CD8-positive, alpha-beta memory T cell (primary cell): ENCODE results near the gene SPRED2. TPM values are rescaled to one million over a fixed set of nuclear protein-coding genes. Genes with fewer than 3 reads are reported as not detected.
A peak's percentile ranks its signal among the peaks of the same experiment; 100 is the strongest.

ENCODE experiments used
- CTCF ChIA-PET: fragments of 350-600 bp; sonication (Branson Sonifier 250); formaldehyde crosslinking; loops from one replicate; lab custom pipeline; 2021; ENCODE audit warnings: antibody characterized with exemption; lab: Charles Lee
- POLR2A ChIA-PET: fragments of 350-600 bp; sonication (Branson Sonifier 250); formaldehyde crosslinking; loops from one replicate; lab custom pipeline; 2021; ENCODE audit warnings: antibody characterized with exemption; lab: Charles Lee
- DNase-seq, 5 donors: peaks; one replicate each; pipeline versions ENCODE4 v3.0.0 to v3.0.0-alpha.2; 2020 to 2022; ENCODE audit warnings: mixed read lengths in 1 of 5
- H3K27ac ChIP-seq: one replicate; pipeline ENCODE4 v1.7.0; 2013; ENCODE audit warnings: low read depth, mild to moderate bottlenecking, low read length, moderate library complexity
- H3K27me3 ChIP-seq: 2 replicates; pipeline ENCODE4 v1.7.0; 2013; ENCODE audit warnings: low read length, mild to moderate bottlenecking; ENCODE audit not compliant: insufficient read depth, poor library complexity, severe bottlenecking
- H3K36me3 ChIP-seq: 2 replicates; pipeline ENCODE4 v1.7.0; 2013; ENCODE audit warnings: mild to moderate bottlenecking, low read length, moderate library complexity; ENCODE audit not compliant: insufficient read depth
- H3K4me1 ChIP-seq: 2 replicates; pipeline ENCODE4 v1.7.0; 2013; ENCODE audit warnings: mild to moderate bottlenecking, low read length, moderate library complexity; ENCODE audit not compliant: insufficient read depth
- H3K4me3 ChIP-seq: 2 replicates; pipeline ENCODE4 v1.7.0; 2013; ENCODE audit warnings: mild to moderate bottlenecking, low read length
- H3K9me3 ChIP-seq: 2 replicates; pipeline ENCODE4 v1.7.0; 2013; ENCODE audit warnings: mild to moderate bottlenecking, low read length
- H3K27ac Mint-ChIP-seq, 8 donors: one replicate each; pipeline ENCODE4 v1.8.0; 2020 to 2021; ENCODE audit warnings: mixed read lengths in 8 of 8, mild to moderate bottlenecking in 6 of 8, inconsistent platforms in 3 of 8, moderate library complexity in 3 of 8
- H3K27me3 Mint-ChIP-seq, 2 donors: one replicate each; pipeline ENCODE4 v1.8.0; 2020 to 2021; ENCODE audit warnings: mixed read lengths in 2 of 2, mild to moderate bottlenecking in 1 of 2, moderate library complexity in 1 of 2
- H3K36me3 Mint-ChIP-seq, 3 donors: one replicate each; pipeline ENCODE4 v1.8.0; 2020 to 2021; ENCODE audit warnings: mixed read lengths in 3 of 3, inconsistent platforms in 1 of 3, mild to moderate bottlenecking in 1 of 3
- H3K4me1 Mint-ChIP-seq, 3 donors: one replicate each; pipeline ENCODE4 v1.8.0; 2020 to 2021; ENCODE audit warnings: mixed read lengths in 3 of 3, inconsistent platforms in 1 of 3, mild to moderate bottlenecking in 1 of 3
- H3K4me3 Mint-ChIP-seq, 7 donors: one replicate each; pipeline ENCODE4 v1.8.0; 2020 to 2021; ENCODE audit warnings: mixed read lengths in 7 of 7, mild to moderate bottlenecking in 6 of 7, moderate library complexity in 4 of 7, inconsistent platforms in 2 of 7
- H3K9me3 Mint-ChIP-seq, 5 donors: one replicate each; pipeline ENCODE4 v1.8.0; 2020 to 2022; ENCODE audit warnings: mixed read lengths in 5 of 5, mild to moderate bottlenecking in 3 of 5, moderate library complexity in 2 of 5, inconsistent platforms in 1 of 5
- polyA plus RNA-seq: library from polyadenylated mRNA; unstranded; fragments of 300-500 nt; fragmentation: Illumina TruSeq; gene quantifications from one replicate; pipeline ENCODE4 v1.2.3, GENCODE V29; 2021
- total RNA-seq, 2 experiments: library from RNA; stranded (reverse); gene quantifications; one replicate each; pipeline ENCODE4 v1.2.3, GENCODE V29; 2021

Gene SPRED2
- total and polyA plus RNA-seq, 3 experiments from 2014 or later: 1.3 to 4.0 (median 3.0) TPM

DNA sequence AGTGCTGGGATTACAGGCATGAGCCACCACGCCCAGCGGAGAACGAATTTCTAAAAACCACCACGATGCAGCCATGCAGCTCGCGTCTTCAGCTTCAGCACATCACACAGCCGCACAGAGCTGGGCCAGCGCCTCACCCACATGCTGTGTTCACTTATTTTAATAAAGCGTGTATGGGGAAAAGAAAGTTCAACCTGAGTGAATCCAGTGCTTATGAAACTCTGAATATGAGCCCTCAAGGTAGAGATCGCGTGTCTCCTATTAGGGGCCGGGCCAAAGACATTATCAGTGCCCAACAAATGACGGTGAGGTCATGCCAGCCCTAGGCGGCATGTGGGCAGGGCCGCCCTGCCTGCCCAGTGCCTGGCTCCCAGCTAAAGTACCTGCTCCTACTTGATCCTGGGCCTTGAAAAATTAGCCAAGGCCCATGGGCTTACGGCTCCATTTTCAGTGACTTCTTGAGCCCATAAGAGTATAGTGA lies 44.3 kb downstream of the SPRED2 start:
- Histone ChIP-seq H3K9me3 (no peaks in the 10 kb centered on the region), H3K27ac (no peak overlapping the region), H3K4me1 (peaks cover 3% of the 10 kb centered on the region), H3K4me3 (no peak overlapping the region), H3K36me3 (no peaks in the 10 kb centered on the region), H3K27me3 (no peaks in the 10 kb centered on the region)
- peaks cover 4 to 5% of the 10 kb centered on the region in 2 donors for H3K27me3 Mint-ChIP-seq
- H3K9me3 Mint-ChIP-seq: no peaks in the 10 kb centered on the region
- peak overlapping the region in 1 of 8 donors; percentile 57 for H3K27ac Mint-ChIP-seq
- no peak for DNase-seq
- CTCF ChIA-PET: no interaction called here
- no peaks in the 10 kb centered on the region for H3K36me3 Mint-ChIP-seq
- POLR2A ChIA-PET: no interaction called here
- H3K4me3 Mint-ChIP-seq: no peak overlapping the region
- H3K4me1 Mint-ChIP-seq: peaks cover under 1 to 10% (median 7%) of the 10 kb centered on the region in 3 donors

- Histone ChIP-seq H3K36me3 (no peaks in the 10 kb centered on the region), H3K9me3 (no peaks in the 10 kb centered on the region), H3K27ac (no peak overlapping the region), H3K4me1 (peaks cover 14% of the 10 kb centered on the region), H3K27me3 (no peaks in the 10 kb centered on the region), H3K4me3 (no peak overlapping the region)
- CTCF ChIA-PET: no interaction called here
- no peaks in the 10 kb centered on the region for H3K36me3 Mint-ChIP-seq
- DNase-seq: no peak
- POLR2A ChIA-PET: interaction anchor here (0.6 kb wide), 1 partner anchor 442 kb away, joined by 3 read pairs; no protein-coding TSS in a partner anchor
- no peak overlapping the region for H3K27ac Mint-ChIP-seq
- H3K27me3 Mint-ChIP-seq: peaks cover 2 to 4% of the 10 kb centered on the region in 2 donors
- peaks cover 12 to 21% (median 18%) of the 10 kb centered on the region in 3 donors for H3K4me1 Mint-ChIP-seq
- H3K9me3 Mint-ChIP-seq: no peaks in the 10 kb centered on the region
- no peak overlapping the region for H3K4me3 Mint-ChIP-seq
Measured at GRCh38 chr2:65386989-65387388, 45.4 kb downstream of the SPRED2 start.

- Mint-ChIP-seq H3K27me3 (peaks cover 2 to 4% of the 10 kb centered on the region in 2 donors), H3K36me3 (no peaks in the 10 kb centered on the region)
- CTCF ChIA-PET: no interaction called here
Measured at GRCh38 chr2:65386344-65386743, 46.1 kb downstream of the SPRED2 start.

DNA sequence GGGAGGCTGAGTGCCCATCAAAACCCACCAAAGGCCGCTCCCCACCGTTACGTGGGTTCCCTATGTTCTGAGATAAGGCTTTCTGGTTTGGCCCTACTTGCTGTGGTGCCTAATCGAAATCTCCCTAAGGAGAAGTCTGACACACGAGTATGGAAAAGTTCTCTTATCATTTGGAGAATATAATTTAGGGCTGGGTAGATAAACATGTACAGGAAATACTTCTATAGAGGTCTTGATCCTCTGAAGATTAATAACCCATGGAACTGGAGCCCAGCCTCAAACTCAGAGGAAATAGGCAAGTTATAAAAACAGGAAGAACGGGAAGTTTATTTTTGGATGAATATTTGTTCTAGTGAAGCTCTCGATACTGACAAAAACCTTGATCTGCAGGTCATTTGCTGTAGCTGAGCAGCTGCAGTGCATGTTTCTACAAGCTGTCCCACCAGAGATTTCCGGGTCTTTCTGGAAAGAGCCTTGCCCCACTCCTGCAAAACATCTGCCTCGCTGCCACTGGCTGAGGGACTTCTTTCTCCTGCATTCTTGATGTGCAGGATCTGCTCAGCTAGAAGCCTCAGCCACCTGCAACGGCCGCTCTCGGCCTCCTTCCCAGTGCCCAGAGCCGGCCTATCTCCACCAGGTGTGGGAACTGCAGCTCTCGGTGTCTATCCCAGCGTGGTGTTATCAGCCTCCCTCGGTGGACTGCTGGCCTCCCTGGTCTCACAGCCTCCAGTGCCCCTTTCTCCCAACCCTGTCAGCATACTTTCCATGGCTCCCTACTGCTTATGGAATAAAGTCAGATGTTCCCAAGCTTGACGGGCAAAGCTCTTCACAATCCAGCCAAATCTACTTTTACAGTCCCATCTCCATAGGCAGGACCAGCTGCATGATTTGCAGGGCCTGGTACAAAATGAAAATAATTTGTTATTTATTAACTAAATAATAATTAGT lies 48.6 kb downstream of the SPRED2 start:
- H3K27me3 Mint-ChIP-seq: peaks cover 2 to 4% of the 10 kb centered on the region in 2 donors
- no peak for DNase-seq
- Histone ChIP-seq H3K27ac (peak overlapping the region; percentile 1), H3K36me3 (no peaks in the 10 kb centered on the region), H3K9me3 (no peaks in the 10 kb centered on the region), H3K4me3 (no peak overlapping the region), H3K27me3 (no peaks in the 10 kb centered on the region), H3K4me1 (peaks cover 21% of the 10 kb centered on the region)
- no peaks in the 10 kb centered on the region for H3K36me3 Mint-ChIP-seq
- H3K27ac Mint-ChIP-seq: peak overlapping the region in 3 of 8 donors; percentile 32 to 81 (median 77)
- H3K4me3 Mint-ChIP-seq: no peak overlapping the region
- ChIA-PET POLR2A (no interaction called here), CTCF (interaction anchor here (1.3 kb wide), 1 partner anchor 52 kb away, joined by 3 read pairs; no protein-coding TSS in a partner anchor)
- H3K4me1 Mint-ChIP-seq: peaks cover 18 to 28% (median 22%) of the 10 kb centered on the region in 3 donors
- no peaks in the 10 kb centered on the region for H3K9me3 Mint-ChIP-seq

More at GRCh38 chr2:65386344-65386743, 46.1 kb downstream of the SPRED2 start:
- H3K27ac Mint-ChIP-seq: no peak overlapping the region
- peaks cover 21% of the 10 kb centered on the region for H3K4me1 ChIP-seq
- DNase-seq: no peak
- H3K36me3 ChIP-seq: no peaks in the 10 kb centered on the region
- no peak overlapping the region for H3K27ac ChIP-seq
- no peaks in the 10 kb centered on the region for H3K9me3 Mint-ChIP-seq
- H3K4me3 Mint-ChIP-seq: no peak overlapping the region
- POLR2A ChIA-PET: interaction anchor here (0.6 kb wide), 1 partner anchor 442 kb away, joined by 3 read pairs; no protein-coding TSS in a partner anchor
- H3K4me3 ChIP-seq: no peak overlapping the region
- no peaks in the 10 kb centered on the region for H3K9me3 ChIP-seq
- no peaks in the 10 kb centered on the region for H3K27me3 ChIP-seq
- H3K4me1 Mint-ChIP-seq: peaks cover 18 to 28% (median 22%) of the 10 kb centered on the region in 3 donors

- Mint-ChIP-seq H3K9me3 (no peaks in the 10 kb centered on the region), H3K36me3 (no peaks in the 10 kb centered on the region), H3K4me3 (peak overlapping the region in 6 of 7 donors; percentile 60 to 77 (median 66)), H3K27me3 (peaks cover 0 to 2% of the 10 kb centered on the region in 2 donors), H3K4me1 (peaks cover 18 to 28% (median 22%) of the 10 kb centered on the region in 3 donors), H3K27ac (peak overlapping the region in 7 of 8 donors; percentile 19 to 81 (median 43))
- H3K36me3 ChIP-seq: no peaks in the 10 kb centered on the region
- H3K27me3 ChIP-seq: no peaks in the 10 kb centered on the region
- CTCF ChIA-PET: interaction anchor here (1.3 to 1.6 kb wide), 2 partner anchors 11 to 53 kb away, joined by 3 to 5 read pairs; no protein-coding TSS in a partner anchor
- peak overlapping the region; percentile 1 for H3K27ac ChIP-seq
- H3K4me3 ChIP-seq: no peak overlapping the region
- no peaks in the 10 kb centered on the region for H3K9me3 ChIP-seq
- peak; percentile 38 to 81 (median 74) for DNase-seq
- H3K4me1 ChIP-seq: peaks cover 21% of the 10 kb centered on the region
- POLR2A ChIA-PET: no interaction called here
Measured at GRCh38 chr2:65382776-65383357, 49.5 kb downstream of the SPRED2 start.

DNA sequence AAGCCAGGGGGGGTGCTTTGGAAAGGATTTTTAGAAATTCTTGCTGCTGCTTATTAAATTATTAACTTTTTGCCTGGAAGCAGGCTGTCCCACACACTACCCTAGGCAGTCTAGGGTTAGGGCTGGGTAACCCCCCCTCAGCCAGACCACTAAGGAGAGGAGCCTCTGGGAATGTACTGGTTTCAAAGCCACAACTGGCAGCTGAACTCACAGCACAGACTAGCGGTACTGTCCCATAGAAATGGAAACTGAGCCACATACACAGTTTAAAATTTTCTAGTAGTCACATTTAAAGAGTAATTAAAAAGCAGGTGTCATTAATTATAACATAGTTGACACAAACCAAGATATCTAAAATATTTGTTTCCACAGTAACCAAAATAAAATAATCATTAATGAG lies 50.1 kb downstream of the SPRED2 start:
- Mint-ChIP-seq H3K36me3 (no peaks in the 10 kb centered on the region), H3K27me3 (peaks cover 0 to 2% of the 10 kb centered on the region in 2 donors), H3K4me3 (peak overlapping the region in 1 of 7 donors; percentile 60), H3K4me1 (peaks cover 18 to 28% (median 22%) of the 10 kb centered on the region in 3 donors), H3K27ac (peak overlapping the region in 2 of 8 donors; percentile 34 to 77), H3K9me3 (no peaks in the 10 kb centered on the region)
- no peaks in the 10 kb centered on the region for H3K36me3 ChIP-seq
- ChIA-PET POLR2A (no interaction called here), CTCF (interaction anchor here (1.3 to 1.6 kb wide), 2 partner anchors 11 to 54 kb away, joined by 3 to 5 read pairs; no protein-coding TSS in a partner anchor)
- H3K27me3 ChIP-seq: no peaks in the 10 kb centered on the region
- DNase-seq: no peak
- peaks cover 21% of the 10 kb centered on the region for H3K4me1 ChIP-seq
- H3K27ac ChIP-seq: no peak overlapping the region
- no peak overlapping the region for H3K4me3 ChIP-seq
- H3K9me3 ChIP-seq: no peaks in the 10 kb centered on the region

DNA sequence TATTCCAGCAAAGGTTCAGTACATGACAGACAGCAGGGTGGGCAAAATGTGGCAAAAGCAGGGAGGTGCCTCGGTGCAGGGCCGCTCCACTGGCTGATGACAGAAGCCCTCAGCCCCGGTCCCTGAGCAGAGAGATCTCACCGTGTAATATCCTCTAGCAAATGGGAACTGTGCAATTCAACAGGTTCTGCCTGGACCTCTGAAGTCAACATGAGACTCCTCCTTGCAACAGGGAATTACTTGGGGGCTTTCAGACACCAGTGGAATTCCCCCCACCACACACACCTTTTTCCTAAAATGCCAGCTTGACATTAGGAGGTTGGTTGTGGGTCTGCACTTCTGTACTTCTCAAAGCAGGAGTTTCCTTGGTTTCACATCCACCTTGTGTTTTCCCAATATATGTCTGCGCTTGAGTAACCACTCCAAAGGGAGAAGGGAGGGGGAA lies 50.8 kb downstream of the SPRED2 start:
- no peak overlapping the region for H3K27ac ChIP-seq
- H3K9me3 ChIP-seq: no peaks in the 10 kb centered on the region
- H3K4me1 Mint-ChIP-seq: peaks cover 18 to 28% (median 22%) of the 10 kb centered on the region in 3 donors
- H3K4me1 ChIP-seq: peaks cover 21% of the 10 kb centered on the region
- DNase-seq: no peak
- H3K4me3 Mint-ChIP-seq: no peak overlapping the region
- no peak overlapping the region for H3K27ac Mint-ChIP-seq
- H3K36me3 ChIP-seq: no peaks in the 10 kb centered on the region
- peaks cover 0 to 2% of the 10 kb centered on the region in 2 donors for H3K27me3 Mint-ChIP-seq
- H3K27me3 ChIP-seq: no peaks in the 10 kb centered on the region
- no peaks in the 10 kb centered on the region for H3K36me3 Mint-ChIP-seq
- ChIA-PET CTCF (interaction anchor here (0.6 to 1.6 kb wide), 2 partner anchors 12 to 194 kb away, joined by 4 to 5 read pairs; no protein-coding TSS in a partner anchor), POLR2A (no interaction called here)
- H3K4me3 ChIP-seq: no peak overlapping the region
- no peaks in the 10 kb centered on the region for H3K9me3 Mint-ChIP-seq
